Lower leg skin (tissue), 3 donors: ENCODE measurements around the gene NUP85.

Source experiments
- POLR2A ChIP-seq, 2 donors: fragments of 450-650 bp; IDR thresholded peaks; one replicate each; pipeline ENCODE4 v1.6.1; 2016 to 2017; ENCODE audit warnings: antibody characterized with exemption in 2 of 2, mild to moderate bottlenecking in 1 of 2, moderate library complexity in 1 of 2
- TF ChIP-seq, protein P1 (sequence below), 3 donors: fragments of 450-650 bp; IDR thresholded peaks; one replicate each; pipeline ENCODE4 v1.5.1; 2016; ENCODE audit warnings: antibody characterized with exemption in 3 of 3, mild to moderate bottlenecking in 3 of 3, moderate library complexity in 2 of 3

- TF ChIP-seq, protein P1, sequence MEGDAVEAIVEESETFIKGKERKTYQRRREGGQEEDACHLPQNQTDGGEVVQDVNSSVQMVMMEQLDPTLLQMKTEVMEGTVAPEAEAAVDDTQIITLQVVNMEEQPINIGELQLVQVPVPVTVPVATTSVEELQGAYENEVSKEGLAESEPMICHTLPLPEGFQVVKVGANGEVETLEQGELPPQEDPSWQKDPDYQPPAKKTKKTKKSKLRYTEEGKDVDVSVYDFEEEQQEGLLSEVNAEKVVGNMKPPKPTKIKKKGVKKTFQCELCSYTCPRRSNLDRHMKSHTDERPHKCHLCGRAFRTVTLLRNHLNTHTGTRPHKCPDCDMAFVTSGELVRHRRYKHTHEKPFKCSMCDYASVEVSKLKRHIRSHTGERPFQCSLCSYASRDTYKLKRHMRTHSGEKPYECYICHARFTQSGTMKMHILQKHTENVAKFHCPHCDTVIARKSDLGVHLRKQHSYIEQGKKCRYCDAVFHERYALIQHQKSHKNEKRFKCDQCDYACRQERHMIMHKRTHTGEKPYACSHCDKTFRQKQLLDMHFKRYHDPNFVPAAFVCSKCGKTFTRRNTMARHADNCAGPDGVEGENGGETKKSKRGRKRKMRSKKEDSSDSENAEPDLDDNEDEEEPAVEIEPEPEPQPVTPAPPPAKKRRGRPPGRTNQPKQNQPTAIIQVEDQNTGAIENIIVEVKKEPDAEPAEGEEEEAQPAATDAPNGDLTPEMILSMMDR (IDR thresholded peaks at IDR 0.05), result no peak
- no peak for TF ChIP-seq POLR2A (IDR thresholded peaks at IDR 0.05)
Measured at GRCh38 chr17:75227729-75228128, 22.2 kb downstream of the NUP85 start.
